GM12878 (cell line): ENCODE data around the gene STK4. TPM values are rescaled to one million over a fixed set of nuclear protein-coding genes. Genes with fewer than 3 reads are reported as not detected.

ENCODE experiments used
- ATAC-seq: fragments of 200-7000 bp; cut with Tn5 transposase; 3 replicates; pipeline ENCODE4 v1.9.1; 2020; ENCODE audit warnings: mild to moderate bottlenecking, moderate library complexity
- BruUV-seq: library from RNA; stranded (reverse); fragments of 400-500 nt; replicated peaks from 2 replicates; lab custom pipeline; 2021; lab: Mats Ljungman, UMichigan
- CTCF ChIA-PET: fragments of 300-600 bp; sonication (Branson Sonifier 250); formaldehyde crosslinking; extraction: SDS; loops from one replicate; lab custom pipeline; 2021; ENCODE audit warnings: inconsistent platforms; lab: Yijun Ruan, JAX
- POLR2A ChIA-PET: fragments of 350-600 bp; formaldehyde crosslinking; extraction: SDS; loops from one replicate; lab custom pipeline; 2021; ENCODE audit warnings: inconsistent platforms; lab: Charles Lee
- RAD21 ChIA-PET: fragments of 300-600 bp; sonication (Branson Sonifier 250); formaldehyde crosslinking; loops from one replicate; lab custom pipeline; 2023; ENCODE audit warnings: antibody characterized with exemption; ENCODE audit not compliant: unreplicated experiment; lab: Charles Lee
- SMC1A ChIA-PET: fragments of 300-600 bp; sonication (Branson Sonifier 250); formaldehyde crosslinking; loops from one replicate; lab custom pipeline; 2023; ENCODE audit not compliant: unreplicated experiment, uncharacterized antibody; lab: Charles Lee
- DNase-seq: peaks from one replicate; pipeline ENCODE4 v3.0.0-alpha.2; 2011; ENCODE audit warnings: low read depth, low spot score
- FAIRE-seq: peaks from 3 replicates; lab custom pipeline; 2011; peaks lifted over from hg19 to GRCh38; lab: Jason Lieb, UNC
- H2AFZ ChIP-seq: 2 replicates; pipeline ENCODE4 v1.6.0; 2011; ENCODE audit warnings: low read depth, low read length, control low read depth; ENCODE audit not compliant: control insufficient read depth
- H3K27ac ChIP-seq: 2 replicates; pipeline ENCODE4 v1.5.1; 2011; ENCODE audit warnings: control low read depth; ENCODE audit not compliant: control insufficient read depth, insufficient read depth
- H3K27me3 ChIP-seq, 2 experiments: replicated peaks in 1 of 2; 2 replicates each; pipeline versions ENCODE4 v1.6.0 to v1.6.1; 2011; ENCODE audit warnings: low read length in 1 of 2; ENCODE audit not compliant: control insufficient read depth in 2 of 2, insufficient read depth in 2 of 2
- H3K36me3 ChIP-seq, 2 experiments: 2 replicates each; pipeline ENCODE4 v1.5.1; 2011; ENCODE audit warnings: low read length in 1 of 2; ENCODE audit not compliant: control insufficient read depth in 2 of 2, insufficient read depth in 2 of 2
- H3K4me1 ChIP-seq: 2 replicates; pipeline ENCODE4 v1.6.1; 2011; ENCODE audit warnings: mild to moderate bottlenecking, low read length, moderate library complexity, mixed read lengths; ENCODE audit not compliant: control insufficient read depth, insufficient read depth
- H3K4me2 ChIP-seq: 2 replicates; pipeline ENCODE4 v1.6.0; 2011; ENCODE audit warnings: control low read depth; ENCODE audit not compliant: control insufficient read depth, insufficient read depth
- H3K4me3 ChIP-seq: fragments of 200-600 bp; sonication (generic); 2 replicates; pipeline ENCODE4 v1.5.1; 2016
- H3K79me2 ChIP-seq: 2 replicates; pipeline ENCODE4 v1.6.0; 2011; ENCODE audit warnings: low read length; ENCODE audit not compliant: control insufficient read depth, insufficient read depth
- H3K9ac ChIP-seq: 2 replicates; pipeline ENCODE4 v1.8.0; 2011; ENCODE audit warnings: low read length, control low read depth, mixed read lengths; ENCODE audit not compliant: control insufficient read depth, insufficient read depth
- H3K9me3 ChIP-seq: replicated peaks from 3 replicates; pipeline ENCODE4 v1.5.1; 2011; ENCODE audit warnings: mild to moderate bottlenecking, low read length; ENCODE audit not compliant: control insufficient read depth, insufficient read depth
- H4K20me1 ChIP-seq: 2 replicates; pipeline ENCODE4 v1.6.0; 2011; ENCODE audit not compliant: control insufficient read depth, insufficient read depth
- BACH1 ChIP-seq: fragments of 450-650 bp; IDR thresholded peaks from 2 replicates; pipeline ENCODE4 v1.6.1; 2017; ENCODE audit warnings: mild to moderate bottlenecking, borderline replicate concordance
- CTCF ChIP-seq, 3 experiments: IDR thresholded peaks in 2 of 3; conservative IDR thresholded peaks in 1 of 3; 2 replicates each; pipeline ENCODE4 v1.5.1; 2011; ENCODE audit warnings: low read depth in 3 of 3, low read length in 3 of 3, mild to moderate bottlenecking in 3 of 3, control low read depth in 2 of 3, moderate library complexity in 2 of 3, inconsistent platforms in 1 of 3, mixed read lengths in 1 of 3; ENCODE audit not compliant: control insufficient read depth in 2 of 3, insufficient read depth in 1 of 3; ENCODE audit errors: extremely low read depth in 1 of 3
- GATAD2B ChIP-seq: fragments of 450-650 bp; conservative IDR thresholded peaks from 2 replicates; pipeline ENCODE4 v1.6.1; 2017; ENCODE audit warnings: low read depth, mild to moderate bottlenecking, moderate library complexity
- HSF1 ChIP-seq: fragments of 150-350 bp; IDR thresholded peaks from 2 replicates; pipeline ENCODE4 v1.6.1; 2014; ENCODE audit warnings: mild to moderate bottlenecking, low read depth, low read length
- MXI1 ChIP-seq: fragments of 150-350 bp; IDR thresholded peaks from 2 replicates; pipeline ENCODE4 v1.6.1; 2011; ENCODE audit warnings: low read depth, mild to moderate bottlenecking, inconsistent platforms, low read length, improper control_type of control experiment
- MYB ChIP-seq: fragments of 150-350 bp; IDR thresholded peaks from 2 replicates; pipeline ENCODE4 v1.6.1; 2014; ENCODE audit warnings: mild to moderate bottlenecking, low read depth, low read length, borderline replicate concordance
- MYC ChIP-seq: IDR thresholded peaks from 2 replicates; pipeline ENCODE4 v1.6.1; 2011; ENCODE audit warnings: mild to moderate bottlenecking, low read length, moderate library complexity, inconsistent platforms; ENCODE audit not compliant: insufficient read depth, insufficient replicate concordance, insufficient read length, severe bottlenecking
- NFIC ChIP-seq: IDR thresholded peaks from 2 replicates; pipeline ENCODE4 v1.6.1; 2012; ENCODE audit warnings: low read depth, mild to moderate bottlenecking, inconsistent platforms, low read length, moderate library complexity
- PKNOX1 ChIP-seq: fragments of 450-650 bp; IDR thresholded peaks from 2 replicates; pipeline ENCODE4 v1.6.1; 2016; ENCODE audit warnings: mild to moderate bottlenecking
- RAD21 ChIP-seq: IDR thresholded peaks from 2 replicates; pipeline ENCODE4 v1.6.1; 2011; ENCODE audit warnings: mild to moderate bottlenecking, low read depth, low read length, moderate library complexity; ENCODE audit not compliant: insufficient read depth
- RAD51 ChIP-seq: fragments of 450-650 bp; IDR thresholded peaks from 2 replicates; pipeline ENCODE4 v1.6.1; 2016; ENCODE audit warnings: moderate library complexity, mild to moderate bottlenecking, inconsistent platforms
- RUNX3 ChIP-seq: IDR thresholded peaks from 2 replicates; pipeline ENCODE4 v1.6.1; 2012; ENCODE audit warnings: low read length, inconsistent platforms
- SMARCA5 ChIP-seq: fragments of 450-650 bp; IDR thresholded peaks from 2 replicates; pipeline ENCODE4 v1.6.1; 2017; ENCODE audit warnings: mild to moderate bottlenecking
- SMC3 ChIP-seq: IDR thresholded peaks from 2 replicates; pipeline ENCODE4 v1.6.1; 2011; ENCODE audit warnings: low read length, improper control_type of control experiment, borderline replicate concordance
- SREBF2 ChIP-seq: IDR thresholded peaks from 2 replicates; pipeline ENCODE4 v1.6.1; 2012; ENCODE audit warnings: mild to moderate bottlenecking, low read length
- WGBS: methylation state at CpG from one replicate; pipeline ENCODE4 v1.1.6; 2016; ENCODE audit warnings: low lambda C conversion rate; ENCODE audit not compliant: insufficient replicate concordance, insufficient coverage; ENCODE audit errors: missing lambda C conversion rate; 5-methylcytosine and 5-hydroxymethylcytosine counted together
- in situ Hi-C: fragments of 300-500 bp; cut with MboI; formaldehyde crosslinking; loops from 9 replicates; pipeline ENCODE4 v1.14.3; 2018; ENCODE audit warnings: mixed read lengths
- intact Hi-C: fragments of 100-400 bp; cut with micrococcal nuclease; formaldehyde crosslinking; loops from one replicate; pipeline ENCODE4 v1.14.2; 2022; ENCODE audit not compliant: unreplicated experiment
- polyA plus RNA-seq, 11 experiments: library from polyadenylated mRNA; depleted of rRNA in 4 of 11; unstranded in 6 of 11; stranded (reverse) in 5 of 11; fragments of >200 nt; fragmentation: Nextera tagmentation in 4 of 11; fragmentation: Illumina TruSeq in 1 of 11; extraction: Ambion mirVana in 4 of 11; extraction: Trizol in 1 of 11; gene quantifications; 1 replicate in 1 of 11; 2 replicates in 10 of 11; pipeline versions ENCODE4 v1.2.1 to v1.2.3, GENCODE V29; 2011 to 2016; ENCODE audit warnings: inconsistent platforms in 2 of 11, missing spikeins in 2 of 11, low read depth in 1 of 11
- total RNA-seq, 4 experiments: library from RNA; depleted of rRNA in 3 of 4; stranded (reverse); fragments of >200 nt in 3 of 4; fragmentation: Illumina TruSeq in 1 of 4; extraction: Trizol in 1 of 4; gene quantifications; 2 replicates each; pipeline versions ENCODE4 v1.2.1 to v1.2.3, GENCODE V29; 2013 to 2021

The STK4 gene
- total and polyA plus RNA-seq, 10 of the 15 experiments (the other 5 are each of a cell fraction or from before 2014, with no cell fraction given), result 24.0 to 135 (median 89.7) TPM

- TF ChIP-seq GATAD2B, result no peak
- no peak for TF ChIP-seq SREBF2
- no peak for TF ChIP-seq MYC
- TF ChIP-seq SMARCA5, result no peak
- TF ChIP-seq HSF1, result no peak
- no peak for TF ChIP-seq MXI1
- TF ChIP-seq, all 136 proteins: peak for 0
Observed at GRCh38 chr20:45042978-45043377, 76.7 kb downstream of the STK4 start (continued).

- ATAC-seq (peak; percentile 88), DNase-seq (no peak), FAIRE-seq (peak; percentile 90)
- no peaks in the 10 kb centered on the region for H3K4me1 ChIP-seq
- in situ Hi-C loops (no loop called here), intact Hi-C loops (loop anchor here (1.0 kb wide), 1 partner anchor 52 kb away; no protein-coding TSS in a partner anchor)
- no peak overlapping the region for H3K4me3 ChIP-seq
- no TSS peak for BruUV-seq
- POLR2A ChIA-PET, result interaction anchor here (0.6 to 1.5 kb wide), 4 partner anchors 12 to 118 kb away, joined by 3 read pairs; no protein-coding TSS in a partner anchor
- H3K9ac ChIP-seq, result no peak overlapping the region
- 27% methylated on average over 5 of the region's 5 CpGs for WGBS
- SMC1A ChIA-PET, result interaction anchor here (0.6 to 5.3 kb wide), 24 partner anchors 9 to 274 kb away, joined by 3 to 108 read pairs (median 4); partner anchors contain the start of genes STK4 and WFDC5
- RAD21 ChIA-PET, result interaction anchor here (0.6 to 5.1 kb wide), 22 partner anchors 8 to 250 kb away, joined by 3 to 85 read pairs (median 4); no protein-coding TSS in a partner anchor
- H3K27ac ChIP-seq, result no peak overlapping the region
- no peak overlapping the region for H3K4me2 ChIP-seq
- H3K79me2 ChIP-seq, result peaks cover 6% of the 10 kb centered on the region
- CTCF ChIA-PET, result interaction anchor here (0.6 to 5.9 kb wide), 54 partner anchors 9 to 727 kb away, joined by 3 to 162 read pairs (median 5); partner anchors contain the start of genes KCNS1, PABPC1L and TOMM34
- no peaks in the 10 kb centered on the region for H3K27me3 ChIP-seq
- peaks cover 5 to 28% of the 10 kb centered on the region in 2 experiments for H3K36me3 ChIP-seq
- H3K9me3 ChIP-seq, result no peaks in the 10 kb centered on the region
- no peak overlapping the region for H2AFZ ChIP-seq
- H4K20me1 ChIP-seq, result peaks cover 3% of the 10 kb centered on the region; the same call in 1 of the 2 replicates
- no peak for TF ChIP-seq BACH1
- no peak for TF ChIP-seq NFIC
- TF ChIP-seq RAD51, result no peak
- no peak for TF ChIP-seq GATAD2B
- no peak for TF ChIP-seq MYB
- peak; percentile 74 for TF ChIP-seq SMC3
- TF ChIP-seq PKNOX1, result no peak
- TF ChIP-seq RAD21, result peak; percentile 91
- peak; percentile 83 to 89 (median 83) for TF ChIP-seq CTCF (IDR thresholded peaks at IDR 0.05 in 2 of 3, conservative IDR thresholded peaks at IDR 0.05 in 1 of 3; ENCODE audit: control insufficient read depth in 2 of 3, extremely low read depth in 1 of 3, insufficient read depth in 1 of 3, low read depth in 3 of 3, low read length in 3 of 3)
- peak; percentile 8; the same call in 1 of the 2 replicates for TF ChIP-seq RUNX3
Observed at GRCh38 chr20:45044084-45044573, 77.8 kb downstream of the STK4 start.
